Neural cell (in vitro differentiated cells): ENCODE data around the gene ZNF564. TPM values are rescaled to one million over a fixed set of nuclear protein-coding genes. Genes with fewer than 3 reads are reported as not detected.

ENCODE experiments used
- H2AFZ ChIP-seq: fragments of 200-600, 300-800 bp; sonication (generic), shearing (Covaris generic); 2 replicates; pipeline ENCODE4 v1.6.0; 2014; ENCODE audit warnings: low read depth, mild to moderate bottlenecking, antibody characterized with exemption, low read length, moderate library complexity
- H3F3A ChIP-seq: fragments of 200-600 bp; shearing (Covaris generic); 2 replicates; pipeline ENCODE4 v1.6.1; 2016; ENCODE audit warnings: mild to moderate bottlenecking, moderate library complexity, mixed read lengths, antibody characterized with exemption, low read length; ENCODE audit not compliant: insufficient read depth, poor library complexity, severe bottlenecking
- H3K27ac ChIP-seq: fragments of 200-600, 300-800 bp; sonication (generic), shearing (Covaris generic); 2 replicates; pipeline ENCODE4 v1.5.1; 2014; ENCODE audit warnings: mild to moderate bottlenecking, low read length, moderate library complexity
- H3K27me3 ChIP-seq: fragments of 300-800, 200-600 bp; sonication (generic), shearing (Covaris generic); 2 replicates; pipeline ENCODE4 v1.6.0; 2014; ENCODE audit warnings: mild to moderate bottlenecking, low read depth, low read length, moderate library complexity; ENCODE audit not compliant: insufficient read depth
- H3K36me3 ChIP-seq: fragments of 300-800, 200-600 bp; sonication (generic), shearing (Covaris generic); 2 replicates; pipeline ENCODE4 v1.5.1; 2014; ENCODE audit warnings: mild to moderate bottlenecking, antibody characterized with exemption, low read length, moderate library complexity; ENCODE audit not compliant: insufficient read depth
- H3K4me2 ChIP-seq: fragments of 300-800, 200-600 bp; sonication (generic), shearing (Covaris generic); 2 replicates; pipeline ENCODE4 v1.6.0; 2014; ENCODE audit warnings: mild to moderate bottlenecking, low read length
- H3K4me3 ChIP-seq: fragments of 300-800, 200-600 bp; sonication (generic), shearing (Covaris generic); 2 replicates; pipeline ENCODE4 v1.5.1; 2014; ENCODE audit warnings: mild to moderate bottlenecking, low read length, moderate library complexity
- H3K79me2 ChIP-seq: fragments of 200-600 bp; shearing (Covaris generic); replicated peaks from 2 replicates; pipeline ENCODE4 v1.6.0; 2014; ENCODE audit warnings: mild to moderate bottlenecking, low read length, moderate library complexity; ENCODE audit not compliant: insufficient read depth
- H3K9ac ChIP-seq: fragments of 300-800, 200-600 bp; sonication (generic), shearing (Covaris generic); 2 replicates; pipeline ENCODE4 v1.6.1; 2016; ENCODE audit warnings: mild to moderate bottlenecking, low read length, mixed read lengths
- H3K9me2 ChIP-seq: fragments of 200-600 bp; shearing (Covaris generic); 2 replicates; pipeline ENCODE4 v1.6.1; 2016; ENCODE audit warnings: mild to moderate bottlenecking, low read length, mixed read lengths; ENCODE audit not compliant: insufficient read depth
- H3K9me3 ChIP-seq: fragments of 200-600, 300-800 bp; sonication (generic), shearing (Covaris generic); 2 replicates; pipeline ENCODE4 v1.6.1; 2016; ENCODE audit warnings: mild to moderate bottlenecking, mixed run types, low read length, moderate library complexity, mixed read lengths
- H4K20me1 ChIP-seq: fragments of 200-600 bp; shearing (Covaris generic); 2 replicates; pipeline ENCODE4 v1.6.1; 2016; ENCODE audit warnings: mild to moderate bottlenecking, mixed run types; ENCODE audit not compliant: insufficient read depth
- CTCF ChIP-seq: fragments of 450-650 bp; IDR thresholded peaks from 2 replicates; pipeline ENCODE4 v1.5.1; 2014; ENCODE audit warnings: antibody characterized with exemption, mild to moderate bottlenecking, moderate library complexity; ENCODE audit not compliant: poor library complexity, severe bottlenecking
- EP300 ChIP-seq: fragments of 450-650 bp; conservative IDR thresholded peaks from 2 replicates; pipeline ENCODE4 v1.6.1; 2014; ENCODE audit warnings: antibody characterized with exemption, mild to moderate bottlenecking, moderate library complexity; ENCODE audit not compliant: poor library complexity, severe bottlenecking
- EZH2 ChIP-seq: fragments of 200-600, 300-800 bp; shearing (Covaris generic), sonication (generic); IDR thresholded peaks from 2 replicates; pipeline ENCODE4 v1.6.1; 2014; ENCODE audit warnings: antibody characterized with exemption, low read length, borderline replicate concordance, mild to moderate bottlenecking; ENCODE audit not compliant: insufficient read depth, poor library complexity, severe bottlenecking
- MXI1 ChIP-seq: fragments of 450-650 bp; conservative IDR thresholded peaks from 2 replicates; pipeline ENCODE4 v1.6.1; 2014; ENCODE audit warnings: antibody characterized with exemption, mild to moderate bottlenecking; ENCODE audit not compliant: poor library complexity, severe bottlenecking
- POLR2AphosphoS5 ChIP-seq: IDR thresholded peaks from 2 replicates; pipeline ENCODE4 v1.6.1; 2012
- RAD21 ChIP-seq: fragments of 450-650 bp; conservative IDR thresholded peaks from 2 replicates; pipeline ENCODE4 v1.6.1; 2014; ENCODE audit warnings: antibody characterized with exemption, mild to moderate bottlenecking, moderate library complexity
- REST ChIP-seq: IDR thresholded peaks from 2 replicates; pipeline ENCODE4 v1.6.1; 2012; ENCODE audit warnings: borderline replicate concordance
- SMC3 ChIP-seq: fragments of 450-650 bp; conservative IDR thresholded peaks from 2 replicates; pipeline ENCODE4 v1.6.1; 2014; ENCODE audit warnings: antibody characterized with exemption, mild to moderate bottlenecking, moderate library complexity; ENCODE audit not compliant: poor library complexity
- TAF1 ChIP-seq: IDR thresholded peaks from 2 replicates; pipeline ENCODE4 v1.6.1; 2012; ENCODE audit warnings: low read depth
- polyA plus RNA-seq: library from polyadenylated mRNA; depleted of rRNA; stranded (reverse); fragments of >200 nt; gene quantifications from 2 replicates; pipeline ENCODE4 v1.2.3, GENCODE V29; 2014

ZNF564 gene
- polyA plus RNA-seq, 1 donor from 2014 or later, result 7.6 TPM

- Histone ChIP-seq H3K9me2 (no peaks in the 10 kb centered on the region), H3K4me3 (no peak overlapping the region), H3K4me2 (no peak overlapping the region), H3K36me3 (no peaks in the 10 kb centered on the region), H4K20me1 (no peaks in the 10 kb centered on the region), H2AFZ (no peak overlapping the region), H3K27me3 (no peaks in the 10 kb centered on the region), H3K9me3 (no peaks in the 10 kb centered on the region), H3K79me2 (peaks cover 46% of the 10 kb centered on the region), H3F3A (peaks cover 3% of the 10 kb centered on the region), H3K9ac (no peak overlapping the region), H3K27ac (no peak overlapping the region)
- TF ChIP-seq CTCF (no peak), EZH2 (no peak), TAF1 (no peak), EP300 (no peak), REST (no peak), SMC3 (no peak), MXI1 (no peak)
Observed at GRCh38 chr19:12546068-12546467, 5.2 kb downstream of the ZNF564 start.

- Histone ChIP-seq H3K27me3 (no peaks in the 10 kb centered on the region), H4K20me1 (no peaks in the 10 kb centered on the region), H3K9me2 (no peaks in the 10 kb centered on the region), H3K27ac (no peak overlapping the region), H3K9ac (no peak overlapping the region), H3K4me2 (no peak overlapping the region), H2AFZ (no peak overlapping the region), H3K36me3 (no peaks in the 10 kb centered on the region), H3K79me2 (peaks cover 42% of the 10 kb centered on the region), H3K9me3 (no peaks in the 10 kb centered on the region), H3F3A (peaks cover 1% of the 10 kb centered on the region), H3K4me3 (no peak overlapping the region)
- TF ChIP-seq POLR2AphosphoS5, result no peak
- no peak for TF ChIP-seq MXI1
Observed at GRCh38 chr19:12545267-12545666, 6.0 kb downstream of the ZNF564 start.

GRCh38 chr19:12544401-12544876, 6.8 kb downstream of the ZNF564 start:
- Histone ChIP-seq H3K79me2 (peaks cover 37% of the 10 kb centered on the region), H3K9ac (no peak overlapping the region), H3K27me3 (no peaks in the 10 kb centered on the region), H3F3A (no peaks in the 10 kb centered on the region), H3K27ac (no peak overlapping the region), H3K36me3 (peaks cover 5% of the 10 kb centered on the region), H3K9me2 (no peaks in the 10 kb centered on the region), H3K9me3 (no peaks in the 10 kb centered on the region), H2AFZ (no peak overlapping the region), H4K20me1 (no peaks in the 10 kb centered on the region), H3K4me3 (no peak overlapping the region), H3K4me2 (no peak overlapping the region)
- no peak for TF ChIP-seq POLR2AphosphoS5
- TF ChIP-seq CTCF, result no peak
- no peak for TF ChIP-seq MXI1
- TF ChIP-seq RAD21, result no peak
- no peak for TF ChIP-seq REST
- TF ChIP-seq EZH2, result no peak
- TF ChIP-seq SMC3, result no peak
- TF ChIP-seq TAF1, result no peak
- TF ChIP-seq EP300, result no peak
